ENCODE data around the gene ZSCAN18. TPM values are rescaled to one million over a fixed set of nuclear protein-coding genes. Genes with fewer than 3 reads are reported as not detected.
A peak's percentile ranks its signal among the peaks of the same experiment; 100 is the strongest.

ZSCAN18 gene
- total and polyA plus RNA-seq, 12 donors, result 56.4 to 101 (median 67.7) TPM

DNA sequence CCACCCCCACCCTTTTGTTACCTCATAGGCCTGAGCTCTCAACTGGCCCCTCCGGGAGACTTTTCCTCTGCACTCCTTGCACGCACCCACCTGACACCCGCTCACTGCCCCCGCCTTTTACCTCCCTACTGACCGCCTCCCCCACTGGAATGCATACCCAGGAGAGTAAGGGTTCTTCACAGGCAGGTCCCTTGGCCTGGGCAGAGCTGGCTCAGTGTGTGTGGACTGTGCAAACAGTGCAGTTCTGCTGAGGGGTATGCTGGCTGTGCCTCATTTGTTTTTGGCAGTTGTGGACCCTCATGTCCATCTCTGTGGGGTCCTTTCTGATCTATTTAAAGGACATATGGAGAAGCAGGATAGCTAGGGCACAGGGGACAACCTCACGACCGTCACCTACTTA lies 5.0 kb downstream of the ZSCAN18 start:
- intact Hi-C loops (cut with DNase I), result no loop called here
- no peaks in the 10 kb centered on the region for H3K27me3 ChIP-seq
- no peak for ATAC-seq
- TF ChIP-seq, protein P1, sequence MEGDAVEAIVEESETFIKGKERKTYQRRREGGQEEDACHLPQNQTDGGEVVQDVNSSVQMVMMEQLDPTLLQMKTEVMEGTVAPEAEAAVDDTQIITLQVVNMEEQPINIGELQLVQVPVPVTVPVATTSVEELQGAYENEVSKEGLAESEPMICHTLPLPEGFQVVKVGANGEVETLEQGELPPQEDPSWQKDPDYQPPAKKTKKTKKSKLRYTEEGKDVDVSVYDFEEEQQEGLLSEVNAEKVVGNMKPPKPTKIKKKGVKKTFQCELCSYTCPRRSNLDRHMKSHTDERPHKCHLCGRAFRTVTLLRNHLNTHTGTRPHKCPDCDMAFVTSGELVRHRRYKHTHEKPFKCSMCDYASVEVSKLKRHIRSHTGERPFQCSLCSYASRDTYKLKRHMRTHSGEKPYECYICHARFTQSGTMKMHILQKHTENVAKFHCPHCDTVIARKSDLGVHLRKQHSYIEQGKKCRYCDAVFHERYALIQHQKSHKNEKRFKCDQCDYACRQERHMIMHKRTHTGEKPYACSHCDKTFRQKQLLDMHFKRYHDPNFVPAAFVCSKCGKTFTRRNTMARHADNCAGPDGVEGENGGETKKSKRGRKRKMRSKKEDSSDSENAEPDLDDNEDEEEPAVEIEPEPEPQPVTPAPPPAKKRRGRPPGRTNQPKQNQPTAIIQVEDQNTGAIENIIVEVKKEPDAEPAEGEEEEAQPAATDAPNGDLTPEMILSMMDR (IDR thresholded peaks at IDR 0.05), result no peak
- H3K36me3 ChIP-seq, result peaks cover 0 to 42% (median 5%) of the 10 kb centered on the region in 9 donors
- WGBS, 2 donors, result 94 to 97% methylated on average over 7 of the region's 7 CpGs
- peaks cover 0 to 18% (median 9%) of the 10 kb centered on the region in 9 donors for H3K4me1 ChIP-seq
- no peak overlapping the region for H3K27ac ChIP-seq
- no peak overlapping the region for H3K4me3 ChIP-seq
- DNase-seq, result no peak
- peaks cover 0 to 85% (median 0%) of the 10 kb centered on the region in 11 donors for H3K9me3 ChIP-seq

DNA sequence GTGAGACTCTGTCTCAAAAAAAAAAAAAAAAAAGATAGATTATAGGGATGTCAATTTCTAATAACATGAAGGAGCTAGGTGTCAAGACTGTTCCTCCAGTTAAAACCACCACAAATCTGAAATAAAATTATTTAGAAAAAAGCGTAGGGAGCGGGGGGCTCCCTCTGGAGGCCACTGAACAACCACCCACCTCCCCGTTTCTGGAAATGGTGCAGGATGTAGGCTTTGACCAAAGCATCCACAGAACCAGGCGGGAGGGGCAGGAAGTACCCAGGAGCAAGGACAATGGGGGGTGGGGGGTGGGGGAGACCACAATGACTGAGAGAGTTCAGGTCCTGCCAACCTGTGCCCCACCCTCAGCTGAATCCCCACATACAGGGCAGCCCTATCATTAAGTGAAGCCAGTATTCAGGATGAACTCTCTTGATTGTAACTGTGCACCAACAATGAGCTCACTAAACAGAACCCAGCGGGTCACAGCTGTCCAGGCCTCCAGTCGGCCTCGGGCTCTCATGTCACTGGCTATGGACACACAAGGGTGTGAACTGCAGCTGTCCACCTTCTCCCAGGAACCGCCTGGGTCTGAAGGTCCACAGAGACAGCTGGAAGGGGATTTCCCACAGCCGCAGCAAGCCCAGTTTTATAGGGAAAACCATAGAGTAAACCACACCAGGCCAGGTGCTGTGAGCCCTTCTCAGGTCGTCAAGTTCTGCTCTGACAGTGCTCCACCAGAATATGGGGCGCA lies 6.6 kb downstream of the ZSCAN18 start:
- TF ChIP-seq, protein P1 (IDR thresholded peaks at IDR 0.05), result no peak
- DNase-seq (no peak), ATAC-seq (peak in 1 of 8 donors; percentile 7)
- Histone ChIP-seq H3K27ac (no peak overlapping the region), H3K36me3 (peaks cover 0 to 59% (median 20%) of the 10 kb centered on the region in 9 donors), H3K9me3 (peaks cover 0 to 97% (median 0%) of the 10 kb centered on the region in 11 donors), H3K27me3 (no peaks in the 10 kb centered on the region), H3K4me1 (peaks cover 0 to 7% (median 0%) of the 10 kb centered on the region in 9 donors), H3K4me3 (no peak overlapping the region)
- WGBS, 2 donors, result 82 to 86% methylated on average over 11 of the region's 11 CpGs
- intact Hi-C loops (cut with DNase I), result no loop called here

DNA sequence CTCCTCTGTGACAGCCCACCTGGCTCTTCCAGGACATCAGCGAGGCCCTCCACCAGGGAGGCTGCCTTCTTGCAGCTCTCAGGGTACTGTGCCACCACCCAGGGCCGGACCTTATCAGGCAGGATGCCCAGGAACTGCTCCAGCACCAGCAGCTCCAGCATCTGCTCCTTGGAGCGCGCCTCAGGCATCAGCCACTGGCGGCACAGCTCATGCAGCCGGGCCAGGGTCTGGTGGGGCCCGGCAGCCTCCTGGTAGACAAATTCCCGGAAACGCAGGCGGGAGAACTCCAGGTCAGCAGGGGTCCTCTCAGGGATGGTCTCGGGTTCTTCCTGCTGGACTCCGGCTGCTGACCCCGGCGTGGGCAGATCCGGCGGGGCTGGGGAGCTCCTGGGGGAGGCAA lies 8.2 kb downstream of the ZSCAN18 start:
- Histone ChIP-seq H3K4me1 (no peaks in the 10 kb centered on the region), H3K27ac (no peak overlapping the region), H3K36me3 (peaks cover 0 to 73% (median 35%) of the 10 kb centered on the region in 9 donors), H3K4me3 (no peak overlapping the region), H3K27me3 (no peaks in the 10 kb centered on the region), H3K9me3 (peaks cover 0 to 97% (median 5%) of the 10 kb centered on the region in 11 donors)
- intact Hi-C loops (cut with DNase I), result no loop called here
- TF ChIP-seq, protein P1 (IDR thresholded peaks at IDR 0.05), result no peak
- ATAC-seq, result no peak
- DNase-seq, result no peak
- 97% methylated on average over 16 of the region's 16 CpGs for WGBS, 2 donors

- H3K4me3 ChIP-seq, result no peak overlapping the region
- no peaks in the 10 kb centered on the region for H3K4me1 ChIP-seq
- peaks cover 0 to 81% (median 48%) of the 10 kb centered on the region in 9 donors for H3K36me3 ChIP-seq
- DNase-seq (no peak), ATAC-seq (no peak)
- intact Hi-C loops (cut with DNase I), result no loop called here
- TF ChIP-seq, protein P1 (IDR thresholded peaks at IDR 0.05), result no peak
- no peak overlapping the region for H3K27ac ChIP-seq
- H3K27me3 ChIP-seq, result no peaks in the 10 kb centered on the region
- 97% methylated on average over 13 of the region's 13 CpGs for WGBS, 2 donors
- H3K9me3 ChIP-seq, result peaks cover 0 to 97% (median 9%) of the 10 kb centered on the region in 11 donors
These were observed 9.4 kb downstream of the ZSCAN18 start for GRCh38 chr19:58088521-58089052.

Data from heart right ventricle (tissue), 16 donors.